Measurements from ENCODE around the gene POLR2E.

DNA sequence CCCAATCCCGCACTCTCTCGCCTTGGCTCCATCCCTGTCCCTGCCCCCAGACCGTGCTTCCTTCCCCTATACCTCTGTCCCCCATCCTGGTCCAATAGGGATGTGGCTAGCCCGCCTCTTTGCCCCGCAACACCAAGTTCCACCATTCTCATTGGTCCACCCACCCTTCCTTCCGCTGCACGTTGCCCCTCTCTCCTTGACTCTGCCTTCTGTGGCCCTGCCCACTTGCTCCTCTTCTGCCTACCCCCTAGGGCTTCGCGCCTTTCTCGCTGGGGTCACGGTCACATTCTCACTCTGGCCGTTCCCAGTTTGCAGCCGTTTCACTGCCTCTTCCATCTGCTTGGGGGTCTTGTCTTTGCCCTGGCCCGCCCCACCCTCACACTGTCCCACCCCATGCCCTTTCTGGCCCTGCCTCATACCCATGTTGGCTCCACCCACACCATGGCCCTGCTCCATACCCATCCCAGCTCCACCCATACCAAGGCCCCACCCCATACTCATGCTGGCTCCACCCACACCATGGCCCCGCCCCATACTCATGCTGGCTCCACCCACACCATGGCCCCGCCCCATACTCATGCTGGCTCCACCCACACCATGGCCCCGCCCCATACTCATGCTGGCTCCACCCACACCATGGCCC lies 32.7 kb downstream of the POLR2E start:
- TF ChIP-seq, protein P1, sequence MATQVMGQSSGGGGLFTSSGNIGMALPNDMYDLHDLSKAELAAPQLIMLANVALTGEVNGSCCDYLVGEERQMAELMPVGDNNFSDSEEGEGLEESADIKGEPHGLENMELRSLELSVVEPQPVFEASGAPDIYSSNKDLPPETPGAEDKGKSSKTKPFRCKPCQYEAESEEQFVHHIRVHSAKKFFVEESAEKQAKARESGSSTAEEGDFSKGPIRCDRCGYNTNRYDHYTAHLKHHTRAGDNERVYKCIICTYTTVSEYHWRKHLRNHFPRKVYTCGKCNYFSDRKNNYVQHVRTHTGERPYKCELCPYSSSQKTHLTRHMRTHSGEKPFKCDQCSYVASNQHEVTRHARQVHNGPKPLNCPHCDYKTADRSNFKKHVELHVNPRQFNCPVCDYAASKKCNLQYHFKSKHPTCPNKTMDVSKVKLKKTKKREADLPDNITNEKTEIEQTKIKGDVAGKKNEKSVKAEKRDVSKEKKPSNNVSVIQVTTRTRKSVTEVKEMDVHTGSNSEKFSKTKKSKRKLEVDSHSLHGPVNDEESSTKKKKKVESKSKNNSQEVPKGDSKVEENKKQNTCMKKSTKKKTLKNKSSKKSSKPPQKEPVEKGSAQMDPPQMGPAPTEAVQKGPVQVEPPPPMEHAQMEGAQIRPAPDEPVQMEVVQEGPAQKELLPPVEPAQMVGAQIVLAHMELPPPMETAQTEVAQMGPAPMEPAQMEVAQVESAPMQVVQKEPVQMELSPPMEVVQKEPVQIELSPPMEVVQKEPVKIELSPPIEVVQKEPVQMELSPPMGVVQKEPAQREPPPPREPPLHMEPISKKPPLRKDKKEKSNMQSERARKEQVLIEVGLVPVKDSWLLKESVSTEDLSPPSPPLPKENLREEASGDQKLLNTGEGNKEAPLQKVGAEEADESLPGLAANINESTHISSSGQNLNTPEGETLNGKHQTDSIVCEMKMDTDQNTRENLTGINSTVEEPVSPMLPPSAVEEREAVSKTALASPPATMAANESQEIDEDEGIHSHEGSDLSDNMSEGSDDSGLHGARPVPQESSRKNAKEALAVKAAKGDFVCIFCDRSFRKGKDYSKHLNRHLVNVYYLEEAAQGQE (IDR thresholded peaks at IDR 0.05; ENCODE audit: insufficient read depth in 1 of 2, low read depth in 2 of 2, low read length in 1 of 2), result no peak
- TF ChIP-seq, protein P2, sequence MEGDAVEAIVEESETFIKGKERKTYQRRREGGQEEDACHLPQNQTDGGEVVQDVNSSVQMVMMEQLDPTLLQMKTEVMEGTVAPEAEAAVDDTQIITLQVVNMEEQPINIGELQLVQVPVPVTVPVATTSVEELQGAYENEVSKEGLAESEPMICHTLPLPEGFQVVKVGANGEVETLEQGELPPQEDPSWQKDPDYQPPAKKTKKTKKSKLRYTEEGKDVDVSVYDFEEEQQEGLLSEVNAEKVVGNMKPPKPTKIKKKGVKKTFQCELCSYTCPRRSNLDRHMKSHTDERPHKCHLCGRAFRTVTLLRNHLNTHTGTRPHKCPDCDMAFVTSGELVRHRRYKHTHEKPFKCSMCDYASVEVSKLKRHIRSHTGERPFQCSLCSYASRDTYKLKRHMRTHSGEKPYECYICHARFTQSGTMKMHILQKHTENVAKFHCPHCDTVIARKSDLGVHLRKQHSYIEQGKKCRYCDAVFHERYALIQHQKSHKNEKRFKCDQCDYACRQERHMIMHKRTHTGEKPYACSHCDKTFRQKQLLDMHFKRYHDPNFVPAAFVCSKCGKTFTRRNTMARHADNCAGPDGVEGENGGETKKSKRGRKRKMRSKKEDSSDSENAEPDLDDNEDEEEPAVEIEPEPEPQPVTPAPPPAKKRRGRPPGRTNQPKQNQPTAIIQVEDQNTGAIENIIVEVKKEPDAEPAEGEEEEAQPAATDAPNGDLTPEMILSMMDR (IDR thresholded peaks at IDR 0.05), result no peak
- TF ChIP-seq TCF7L2 (IDR thresholded peaks at IDR 0.05; ENCODE audit: low read depth, low read length), result no peak
- no peak for TF ChIP-seq SIN3A (IDR thresholded peaks at IDR 0.05; ENCODE audit: borderline replicate concordance, insufficient read depth, low read depth, low read length)
- TF ChIP-seq POLR2AphosphoS5 (IDR thresholded peaks at IDR 0.05; ENCODE audit: low read depth, low read length), result no peak

Data from Panc1 (cell line).